ENCODE data around the gene RAB31.

RAB31 gene

DNA sequence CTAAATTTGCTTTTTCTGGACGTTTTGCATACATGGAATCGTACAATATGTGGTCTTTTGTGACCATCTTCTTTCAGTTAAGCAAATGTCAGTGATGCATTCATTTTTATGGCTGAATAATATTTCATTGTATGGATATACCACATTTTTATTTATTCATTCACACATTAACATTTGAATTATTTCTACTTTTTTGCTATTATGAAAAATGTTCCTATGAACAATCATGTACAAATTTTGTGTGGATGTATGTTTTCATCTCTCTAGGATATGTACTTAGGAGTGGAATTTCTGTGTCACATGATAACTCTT, 110.3 kb downstream of the RAB31 start:
- no peak for DNase-seq (ENCODE audit: low read depth in 2 of 2)

DNA sequence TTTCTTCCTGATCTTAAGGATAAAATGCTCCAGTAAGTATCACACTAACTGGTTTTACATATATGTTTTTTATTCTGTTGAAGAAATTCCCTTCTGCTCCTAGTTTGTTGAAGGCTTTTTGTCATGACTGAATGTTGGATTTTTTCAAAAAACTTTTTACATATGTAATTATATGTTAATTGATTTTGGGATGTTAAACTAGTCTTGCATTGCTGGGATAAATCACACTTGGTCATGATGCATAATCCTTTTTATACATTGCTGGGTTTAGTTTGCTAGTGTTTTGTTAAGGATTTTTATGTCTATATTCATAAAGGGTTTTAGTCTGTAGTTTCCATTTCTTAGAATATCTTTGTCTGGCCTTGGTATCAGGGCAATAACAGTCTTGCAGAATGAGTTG, 112.0 kb downstream of the RAB31 start:
- no peak for DNase-seq (ENCODE audit: low read depth in 2 of 2)

DNA sequence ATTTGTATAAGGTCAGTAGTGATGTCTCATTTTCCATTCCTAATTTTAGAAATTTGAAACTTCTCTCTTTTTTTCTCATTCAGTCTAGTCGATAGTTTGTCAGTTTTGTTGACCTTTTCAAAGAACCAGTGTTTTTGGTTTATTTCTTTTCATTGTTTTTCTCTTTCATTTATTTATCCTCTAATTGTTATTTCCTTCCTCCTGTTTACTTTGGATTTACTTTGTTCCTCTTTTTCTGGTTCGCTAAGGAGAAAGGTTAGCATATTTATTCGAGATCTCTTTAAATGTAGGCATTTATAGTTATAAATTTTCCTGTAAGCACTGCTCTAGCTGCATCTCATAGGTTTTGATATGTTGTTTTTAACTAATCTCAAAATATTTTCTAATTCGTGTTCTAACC, 112.6 kb downstream of the RAB31 start:
- DNase-seq (ENCODE audit: low read depth in 2 of 2), result no peak

DNA sequence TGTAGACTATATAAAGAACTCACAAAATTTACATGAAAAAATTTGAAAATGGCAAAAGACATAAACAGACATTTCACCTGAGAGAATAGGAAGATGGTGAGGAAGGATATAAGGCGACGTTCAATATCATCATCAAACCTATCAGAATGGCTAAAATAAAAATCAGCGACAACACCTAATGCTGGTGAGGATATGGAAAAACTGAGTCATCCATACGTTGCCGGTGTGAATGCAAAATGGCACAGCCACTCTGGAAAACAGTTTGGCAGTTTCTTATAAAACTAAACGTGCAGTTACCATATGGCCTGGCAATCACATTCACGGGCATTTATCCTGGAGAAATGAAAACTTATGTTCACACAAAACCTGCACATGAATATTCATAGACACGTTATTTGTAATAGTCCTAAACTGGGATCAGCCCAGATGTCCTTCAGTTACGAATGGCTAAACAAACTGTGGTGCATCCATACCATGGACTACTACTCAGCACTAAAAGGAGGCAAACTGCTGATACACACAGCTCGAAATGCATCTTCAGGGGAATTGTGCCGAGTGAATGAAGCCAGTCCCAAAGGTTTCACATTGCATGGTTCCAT, 114.6 kb downstream of the RAB31 start:
- DNase-seq (ENCODE audit: low read depth in 2 of 2), result no peak

DNA sequence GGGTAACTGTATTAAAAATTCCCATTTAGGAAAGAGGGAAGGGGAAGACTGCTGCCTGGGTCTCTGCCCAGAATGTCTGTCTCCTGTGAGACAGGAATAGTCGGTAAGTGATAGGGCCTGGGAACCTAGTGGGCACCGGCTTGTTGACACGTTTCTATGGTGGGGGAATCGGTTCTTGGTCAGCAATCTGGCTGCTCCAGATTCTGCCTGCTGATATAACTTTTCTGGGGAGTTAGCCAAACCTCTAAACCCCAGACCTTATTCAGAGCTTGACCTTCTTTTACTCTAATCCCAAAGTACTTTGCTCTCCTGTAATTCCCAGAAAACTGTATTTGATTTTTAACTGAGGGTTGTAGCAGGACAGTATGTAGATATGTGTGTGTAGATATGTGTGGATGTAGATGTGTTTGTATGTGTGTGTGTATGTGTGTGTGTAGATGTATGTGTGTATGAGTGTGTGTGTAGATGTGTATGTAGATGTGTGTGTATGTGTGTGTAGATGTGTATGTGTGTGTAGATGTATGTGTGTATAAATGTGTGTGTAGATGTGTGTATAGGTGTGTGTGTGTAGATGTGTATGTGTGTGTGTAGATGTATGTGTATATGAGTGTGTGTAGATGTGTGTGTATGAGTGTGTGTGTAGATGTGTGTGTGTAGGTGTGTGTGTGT, 115.8 kb downstream of the RAB31 start:
- no peak for DNase-seq (ENCODE audit: low read depth in 2 of 2)

DNA sequence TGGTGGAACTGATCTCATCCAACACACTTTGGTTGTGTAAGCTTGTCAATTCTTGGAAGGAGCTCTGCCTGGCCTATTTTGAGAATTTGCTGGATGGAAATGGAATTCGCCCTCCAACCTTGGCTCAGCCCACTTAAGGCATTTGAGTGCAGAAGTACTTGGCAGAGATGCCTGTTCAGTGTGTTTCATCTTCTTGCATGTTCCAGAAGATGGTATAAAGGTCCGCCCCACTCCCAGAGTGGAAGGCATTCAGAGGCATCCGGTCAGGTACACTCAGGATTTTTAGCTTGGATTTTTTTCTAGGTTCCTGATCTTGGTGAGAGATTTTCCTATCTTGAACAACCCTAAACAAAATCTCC, 116.4 kb downstream of the RAB31 start:
- no peak for DNase-seq (ENCODE audit: low read depth in 2 of 2)

DNA sequence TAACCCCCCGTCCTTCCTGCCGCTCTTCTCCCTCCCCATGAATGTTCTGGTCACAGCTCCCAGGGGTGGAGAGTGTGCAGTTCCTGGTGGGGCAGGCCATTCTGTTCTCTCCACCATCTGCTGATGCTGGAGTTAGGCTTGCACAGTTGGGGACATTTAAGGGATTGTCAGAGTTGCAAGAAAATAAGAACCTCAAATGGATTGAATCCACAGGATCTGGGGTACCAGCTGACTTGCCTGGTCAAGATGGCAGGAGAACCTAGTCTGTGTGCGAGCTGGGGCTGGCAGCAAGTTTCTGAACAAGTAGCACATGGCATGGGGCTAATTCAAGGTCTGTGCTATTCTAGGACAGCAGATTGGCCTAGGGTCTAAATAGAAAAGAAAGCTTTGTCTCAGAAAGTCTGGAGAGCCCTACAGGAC, 116.9 kb downstream of the RAB31 start:
- no peak for DNase-seq (ENCODE audit: low read depth in 2 of 2)

DNA sequence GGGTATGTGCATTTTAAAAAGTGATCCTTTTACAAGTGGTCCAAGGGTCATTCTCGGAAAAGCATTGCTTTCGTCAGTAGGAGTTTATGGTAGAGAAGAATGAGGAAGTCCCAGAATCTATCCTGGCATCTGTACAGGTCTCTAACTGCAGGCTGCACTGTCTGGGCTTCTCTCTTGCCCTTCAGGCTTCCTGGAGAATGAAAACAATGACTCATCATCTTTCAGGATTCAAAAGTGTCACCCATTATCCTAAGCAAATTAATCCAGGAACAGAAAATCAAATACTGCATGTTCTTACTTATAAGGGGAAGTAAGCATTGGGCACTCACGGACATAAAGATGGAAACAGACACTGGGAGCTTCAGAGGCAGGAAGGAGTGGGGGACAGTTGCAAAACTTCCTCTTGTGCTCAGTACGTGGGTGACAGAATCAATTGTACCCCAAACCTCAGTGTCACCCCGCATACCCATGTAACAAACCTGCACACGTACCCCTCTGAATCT, 117.5 kb downstream of the RAB31 start:
- peak; percentile 69 to 74 for DNase-seq (ENCODE audit: low read depth in 2 of 2)

DNA sequence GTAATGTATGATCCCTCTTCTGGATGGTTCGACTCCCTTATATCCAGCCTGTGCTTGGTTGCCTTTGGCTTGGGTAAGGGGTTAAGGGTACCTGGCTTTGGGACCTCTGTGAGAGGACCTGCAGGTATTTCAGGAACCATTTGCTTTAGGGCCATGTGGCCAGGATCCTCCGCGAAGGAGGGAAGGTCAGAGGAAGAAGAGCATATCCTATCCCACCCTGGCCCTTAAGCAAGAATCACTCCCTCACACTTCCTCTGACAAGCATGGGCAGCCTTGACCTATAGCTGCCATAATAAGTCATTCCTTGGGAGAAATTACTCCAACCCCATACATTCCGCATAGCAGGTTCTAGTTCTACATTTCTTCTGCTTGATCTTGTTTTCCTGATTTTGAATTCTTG, 118.6 kb downstream of the RAB31 start:
- no peak for DNase-seq (ENCODE audit: low read depth in 2 of 2)

DNA sequence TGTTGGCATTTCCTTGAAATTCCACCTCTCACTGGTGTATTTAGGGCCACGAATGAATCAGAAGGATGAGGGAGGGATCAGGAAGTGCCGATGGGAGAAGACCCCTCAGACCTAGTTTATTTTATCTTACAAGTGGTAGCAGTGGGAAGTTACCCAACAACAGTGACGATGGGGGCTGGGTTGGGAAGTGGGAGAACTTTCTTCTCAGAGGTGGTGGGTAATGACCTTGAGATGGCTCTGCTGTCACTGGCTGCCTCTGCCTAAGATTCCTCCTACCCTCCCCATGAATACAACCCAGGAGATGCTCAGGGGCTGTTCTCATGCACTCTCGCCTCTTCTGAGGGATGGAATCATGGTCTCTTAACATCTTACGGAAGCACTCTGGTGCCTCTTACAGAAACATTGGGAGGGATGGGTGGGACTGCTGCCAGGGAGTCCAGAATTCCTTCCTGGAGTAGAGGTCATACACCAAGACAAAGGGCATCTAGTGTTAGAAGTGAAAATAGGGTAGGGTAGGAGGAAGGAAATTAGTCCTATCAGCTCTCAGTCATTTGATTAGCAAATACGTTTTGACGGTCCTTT, 119.2 kb downstream of the RAB31 start:
- DNase-seq (ENCODE audit: low read depth in 2 of 2), result no peak

DNA sequence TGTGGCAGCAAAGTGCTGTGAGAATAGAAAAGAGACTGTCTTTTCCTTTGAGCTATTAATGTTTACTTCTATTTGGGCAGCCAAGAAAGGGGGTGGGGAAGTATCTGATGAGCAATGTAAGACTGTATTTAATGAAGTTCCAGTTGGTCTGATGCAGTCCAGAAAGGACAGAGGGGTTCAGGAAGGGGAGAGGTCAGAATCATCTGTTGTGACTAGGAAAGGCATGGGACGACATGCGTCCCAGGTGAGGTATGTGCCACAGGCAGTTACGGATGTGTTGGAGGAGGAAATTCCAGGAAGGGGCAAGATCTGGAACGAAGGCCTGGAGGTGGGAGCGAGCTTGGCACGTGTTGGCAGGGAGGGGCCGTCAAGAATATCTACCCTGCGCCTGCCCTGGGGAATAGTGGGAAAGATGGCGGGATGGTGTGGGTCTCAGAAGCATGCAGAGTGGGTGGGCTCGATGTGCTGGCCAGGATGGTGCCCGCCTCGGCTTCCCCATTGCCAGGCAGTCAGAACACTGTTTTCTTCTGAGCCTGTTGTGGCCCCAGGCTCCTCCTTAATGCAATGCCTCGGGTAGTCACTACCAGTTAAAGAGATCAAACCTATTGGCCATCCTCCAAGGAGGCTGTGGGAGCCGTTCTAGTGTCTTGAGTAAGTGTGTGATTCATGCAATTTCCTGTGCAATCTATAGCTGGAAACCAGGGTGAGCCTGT, 119.8 kb downstream of the RAB31 start:
- DNase-seq (ENCODE audit: low read depth in 2 of 2), result peak; percentile 97 to 98

DNA sequence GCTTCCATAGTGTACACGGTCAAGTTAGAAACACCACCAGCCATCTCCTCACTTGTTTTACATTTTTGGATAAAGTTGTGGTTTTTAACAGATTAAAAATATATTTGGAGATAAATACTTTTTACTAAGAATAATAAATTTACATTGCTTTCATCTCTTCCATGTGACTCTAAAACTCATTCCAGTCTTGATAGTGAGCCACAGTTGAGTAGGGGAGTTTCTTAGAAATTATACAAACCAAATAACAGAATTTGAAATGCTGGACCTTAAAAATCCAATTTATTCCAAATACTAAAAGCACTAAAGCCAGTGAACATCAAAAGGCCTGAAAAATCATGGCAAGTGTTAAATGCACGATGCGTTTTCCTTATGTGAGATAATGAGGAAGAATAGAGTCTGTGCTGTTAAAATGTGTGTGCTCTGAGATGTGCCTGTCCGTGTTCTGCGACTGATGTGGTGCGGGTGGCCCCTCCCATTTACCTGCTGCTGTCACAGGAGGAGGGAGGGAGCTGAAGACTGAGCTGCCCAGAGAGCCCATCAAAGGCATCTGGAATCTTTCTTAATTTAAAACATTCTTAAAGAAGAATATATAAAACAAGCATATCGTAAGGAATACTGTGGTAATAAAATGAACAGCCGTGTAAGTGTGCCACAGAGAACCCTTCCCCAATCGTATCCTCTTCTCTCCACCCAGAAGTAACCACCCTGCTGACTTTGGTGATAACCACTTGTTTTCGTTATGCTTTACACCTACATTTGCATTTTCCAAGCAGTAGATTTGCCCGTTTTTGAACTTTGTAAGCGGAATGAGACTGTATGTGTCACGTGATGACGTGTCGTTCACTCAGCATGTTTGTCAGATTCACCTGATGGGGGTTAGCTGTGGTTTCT, 120.7 kb downstream of the RAB31 start:
- DNase-seq (ENCODE audit: low read depth in 2 of 2), result no peak

DNA sequence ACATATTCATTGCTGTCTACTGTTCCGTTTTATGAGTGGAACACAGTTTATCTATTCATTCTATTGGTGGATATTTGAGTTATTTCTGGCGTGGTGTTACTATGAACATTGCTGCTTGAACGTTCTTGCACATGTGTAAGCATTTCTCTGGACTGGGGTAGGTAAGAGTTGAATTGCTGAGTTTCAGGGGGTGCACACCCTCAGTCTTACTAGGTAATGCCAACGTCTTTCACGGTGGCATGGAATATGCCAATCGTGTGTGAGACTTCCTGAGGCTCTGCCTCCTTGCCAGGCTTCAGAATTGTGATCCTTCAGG, 121.3 kb downstream of the RAB31 start:
- DNase-seq (ENCODE audit: low read depth in 2 of 2), result no peak

DNA sequence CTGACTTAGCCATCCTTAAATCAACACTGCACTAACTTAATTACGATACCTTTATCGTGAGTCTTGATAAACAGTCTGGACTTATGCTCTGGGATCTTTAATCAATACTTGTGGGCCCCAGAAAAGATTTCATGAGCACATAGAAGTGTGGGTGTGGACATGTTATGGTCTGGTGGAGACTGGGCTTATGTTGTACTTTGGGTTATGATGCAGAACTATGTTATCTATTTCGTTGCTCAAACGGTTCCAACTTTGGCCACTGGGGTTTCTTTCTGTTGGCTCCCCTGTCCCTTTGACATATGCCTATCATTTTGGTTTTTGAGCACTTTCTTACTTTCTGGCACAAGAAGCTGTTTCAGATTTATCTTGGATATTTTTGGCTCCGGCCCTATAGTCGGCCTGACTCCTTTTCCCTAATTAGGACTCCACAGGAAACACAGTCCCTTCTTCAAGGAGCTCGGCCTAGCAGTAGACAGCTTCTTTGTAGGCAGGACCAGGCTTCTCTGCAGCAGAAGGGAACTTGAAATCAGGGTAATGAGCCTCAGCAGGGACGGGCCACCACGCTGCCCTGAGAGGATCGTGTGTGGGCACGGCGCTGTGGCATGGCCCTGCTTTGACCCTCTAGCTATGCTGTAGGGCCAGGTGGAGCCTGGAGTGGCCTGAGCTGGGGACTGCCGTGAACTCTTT, 123.1 kb downstream of the RAB31 start:
- DNase-seq (ENCODE audit: low read depth in 2 of 2), result no peak

DNA sequence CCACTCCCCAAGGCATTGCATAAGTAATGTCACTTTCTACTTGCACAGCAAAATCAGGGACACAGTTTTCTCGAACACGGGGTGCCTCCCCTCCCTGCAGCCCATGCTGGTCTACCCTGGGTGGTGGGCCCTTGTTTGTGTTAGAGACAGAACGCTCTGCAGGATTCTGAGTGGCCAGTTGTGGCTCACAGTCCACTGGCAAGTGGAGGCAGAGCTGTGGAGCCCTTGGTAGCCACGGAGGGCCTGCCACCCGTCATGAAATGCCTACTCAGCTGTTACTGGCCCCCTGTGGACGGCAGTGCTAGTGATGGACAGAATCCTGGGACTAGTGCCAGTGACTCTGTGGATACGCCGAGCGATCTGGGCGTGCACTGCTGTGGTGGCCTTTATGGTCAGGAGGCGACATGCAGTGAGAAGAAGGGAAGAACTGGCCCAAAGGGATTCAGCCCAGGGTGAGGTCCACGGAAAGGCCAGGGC, 123.7 kb downstream of the RAB31 start:
- DNase-seq (ENCODE audit: low read depth in 2 of 2), result no peak

DNA sequence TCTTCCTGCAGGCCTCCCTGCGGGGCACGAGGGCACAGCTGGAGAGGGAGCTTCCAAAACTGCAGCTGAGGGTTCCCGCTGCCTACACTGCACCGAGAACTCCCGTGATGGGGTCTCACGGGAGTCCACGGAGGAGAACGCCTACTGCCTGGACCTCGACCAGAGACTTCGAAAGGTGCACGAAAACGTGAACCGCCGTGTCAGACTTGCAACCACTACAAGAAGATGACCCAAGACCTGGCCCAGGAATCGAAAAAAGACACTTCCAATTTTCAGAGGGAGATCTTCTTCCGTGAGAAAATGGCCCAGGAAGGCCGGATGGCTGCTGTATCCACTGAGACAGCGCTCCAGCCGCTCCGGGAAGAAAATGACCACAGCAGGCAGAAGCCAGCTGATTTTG, 124.8 kb downstream of the RAB31 start:
- no peak for DNase-seq (ENCODE audit: low read depth in 2 of 2)

DNA sequence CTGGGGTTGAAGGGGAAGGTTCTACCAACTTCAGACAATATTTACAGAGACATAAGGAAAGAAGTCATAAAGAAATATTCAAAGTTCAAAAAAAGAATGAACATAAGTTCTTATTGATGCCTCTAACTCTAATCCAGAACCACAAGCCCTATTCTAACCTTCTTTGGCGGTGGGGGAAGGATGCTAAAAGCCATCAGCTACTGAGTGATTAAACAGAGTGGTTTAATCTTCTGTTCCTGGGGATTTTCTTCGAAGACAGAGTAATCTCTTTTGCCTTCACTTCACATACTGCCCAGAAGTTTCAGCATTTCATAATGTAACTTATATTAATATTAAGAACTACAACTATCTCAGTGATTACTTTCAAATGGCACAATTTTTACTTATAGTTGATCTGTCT, 126.5 kb downstream of the RAB31 start:
- no peak for DNase-seq (ENCODE audit: low read depth in 2 of 2)

DNA sequence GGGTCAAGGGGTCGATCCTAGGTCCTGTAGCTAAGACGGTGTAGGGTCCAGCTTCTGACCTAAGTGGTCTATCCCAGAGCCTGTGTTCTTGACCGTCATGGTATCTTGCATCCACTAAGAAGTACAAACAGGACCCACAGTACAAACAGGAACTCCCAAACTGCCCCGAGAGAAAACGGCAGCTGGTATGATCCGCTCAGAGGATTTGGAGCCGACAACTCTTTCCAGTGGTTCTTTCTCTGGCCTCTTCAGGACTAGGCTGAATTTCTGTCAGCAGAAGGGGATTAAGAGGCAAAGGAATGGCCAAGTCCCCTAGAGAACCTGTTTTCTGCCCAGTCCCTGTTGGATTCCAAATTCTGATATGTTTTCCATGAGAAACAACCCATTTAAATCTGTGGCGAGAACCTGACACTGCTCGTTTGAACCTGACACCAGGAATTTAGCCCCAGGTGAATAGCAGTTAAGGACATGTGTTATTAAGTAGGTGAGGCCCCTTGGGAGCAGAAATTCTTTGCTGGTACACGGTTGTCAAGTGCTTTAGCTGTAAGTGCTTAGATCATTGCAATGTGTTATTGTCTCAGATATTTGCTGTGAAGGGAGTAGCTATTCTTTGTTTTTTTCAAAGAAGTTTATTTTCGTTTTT, 127.1 kb downstream of the RAB31 start:
- DNase-seq (ENCODE audit: low read depth in 2 of 2), result no peak

DNA sequence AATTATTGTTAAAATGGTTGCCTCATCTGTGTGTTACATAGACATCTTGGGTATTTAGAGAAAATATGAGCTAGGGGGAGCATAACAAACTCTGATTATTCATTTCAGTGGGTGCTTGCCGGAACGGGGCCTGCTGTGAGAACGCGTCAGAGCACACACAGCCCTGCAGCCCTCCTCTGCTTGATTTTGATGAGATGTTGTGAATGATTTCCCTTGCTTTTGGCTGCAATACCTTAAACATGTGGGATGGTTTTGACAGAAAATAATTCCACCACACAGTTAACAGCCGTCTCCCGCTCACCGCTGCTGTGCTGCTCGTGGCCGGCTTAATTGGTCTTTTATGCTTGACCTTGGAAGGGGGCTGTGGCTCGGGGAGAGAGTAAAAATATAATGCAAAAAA, 127.7 kb downstream of the RAB31 start:
- no peak for DNase-seq (ENCODE audit: low read depth in 2 of 2)

DNA sequence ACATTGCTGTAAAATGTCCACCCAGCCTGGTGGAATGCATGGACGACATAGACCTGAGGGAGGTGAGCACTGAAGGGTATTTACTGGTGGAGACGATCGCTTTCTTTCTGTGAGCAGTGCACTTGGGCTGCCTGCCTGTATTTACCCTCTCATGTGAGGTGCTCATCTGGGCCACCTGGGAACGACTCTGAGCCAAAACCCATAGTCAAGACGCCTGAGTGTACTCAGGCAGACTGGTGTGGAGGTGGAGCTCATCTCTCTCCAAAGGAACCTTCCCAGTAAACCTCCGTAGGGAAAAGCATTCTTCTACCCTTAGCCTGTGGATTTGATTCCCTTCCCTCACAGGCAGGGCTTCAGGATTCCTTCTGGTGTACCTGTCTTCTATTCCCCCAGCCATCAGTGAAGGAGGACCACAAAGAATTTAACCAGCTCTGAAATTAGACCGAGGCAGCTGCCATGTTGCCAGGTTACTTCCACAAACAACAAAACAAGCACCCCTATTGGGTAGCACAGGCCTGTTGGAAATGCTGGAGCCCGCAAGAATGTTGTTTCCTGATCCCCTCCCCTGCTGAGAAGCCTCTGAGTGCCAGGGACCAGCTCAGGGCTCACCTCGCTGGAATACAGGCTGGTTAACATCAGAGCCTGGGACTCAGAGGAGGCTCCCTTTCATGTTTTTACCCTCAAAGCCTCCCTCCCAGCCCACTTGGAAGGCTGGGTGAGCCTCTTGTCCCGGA, 130.2 kb downstream of the RAB31 start:
- DNase-seq (ENCODE audit: low read depth in 2 of 2), result no peak
